GM23248 (cell line): Measurements from ENCODE around the gene FAM53A.

ENCODE experiments used
- EZH2 ChIP-seq: fragments of 200-600 bp; sonication (generic); IDR thresholded peaks from 2 replicates; pipeline ENCODE4 v1.6.1; 2018; ENCODE audit warnings: antibody characterized with exemption, mild to moderate bottlenecking; ENCODE audit not compliant: insufficient read depth, poor library complexity, severe bottlenecking
- EZH2phosphoT487 ChIP-seq: fragments of 200-600 bp; sonication (generic); IDR thresholded peaks from 2 replicates; pipeline ENCODE4 v1.6.1; 2018; ENCODE audit warnings: antibody characterized with exemption, moderate library complexity, mild to moderate bottlenecking, low read depth; ENCODE audit not compliant: insufficient read depth

GRCh38 chr4:1714303-1715001 is 30.3 kb upstream of the FAM53A start:
- TF ChIP-seq EZH2 = no peak
- TF ChIP-seq EZH2phosphoT487 = no peak
